Upper lobe of left lung (tissue), 6 donors: ENCODE measurements around the gene UFL1. TPM values are rescaled to one million over a fixed set of nuclear protein-coding genes. Genes with fewer than 3 reads are reported as not detected.
"Not testable (repeated sequence)": the region's sequence is repeated elsewhere in the genome, so short reads cannot be mapped to it uniquely, and the experiment has no call there.

ENCODE experiments used
- ATAC-seq, 2 donors: fragments of 200-7000 bp; cut with Tn5 transposase; one replicate each; pipeline ENCODE4 v1.9.1; 2022; ENCODE audit warnings: mild to moderate bottlenecking in 2 of 2, moderate library complexity in 2 of 2; ENCODE audit not compliant: low FRiP score in 2 of 2
- DNase-seq, 2 donors: peaks; one replicate each; pipeline ENCODE4 v3.0.0-alpha.2; 2019 to 2020
- H3K27ac ChIP-seq, 4 donors: fragments of 200-600 bp; sonication (generic); one replicate each; pipeline ENCODE4 v1.5.1; 2016 to 2019
- H3K27me3 ChIP-seq, 4 donors: fragments of 200-600 bp; sonication (generic); one replicate each; pipeline ENCODE4 v1.5.1; 2017 to 2019
- H3K36me3 ChIP-seq, 4 donors: fragments of 200-600 bp; sonication (generic); one replicate each; pipeline ENCODE4 v1.5.1; 2016 to 2019
- H3K4me1 ChIP-seq, 4 donors: fragments of 200-600 bp; sonication (generic); one replicate each; pipeline ENCODE4 v1.5.1; 2018 to 2019
- H3K4me3 ChIP-seq, 4 donors: fragments of 200-600 bp; sonication (generic); one replicate each; pipeline ENCODE4 v1.5.1; 2017 to 2019; ENCODE audit warnings: mild to moderate bottlenecking in 2 of 4, moderate library complexity in 1 of 4
- H3K9me3 ChIP-seq, 4 donors: fragments of 200-600 bp; sonication (generic); one replicate each; pipeline ENCODE4 v1.5.1; 2018 to 2019
- EP300 ChIP-seq, 4 donors: sonication (generic); formaldehyde crosslinking; IDR thresholded peaks; one replicate each; pipeline ENCODE4 v1.5.1; 2017; ENCODE audit warnings: antibody characterized with exemption in 4 of 4, control low read depth in 2 of 4
- POLR2A ChIP-seq, 4 donors: fragments of 450-650 bp; IDR thresholded peaks; one replicate each; pipeline ENCODE4 v1.5.1; 2016 to 2017; ENCODE audit warnings: antibody characterized with exemption in 4 of 4, mild to moderate bottlenecking in 2 of 4
- POLR2AphosphoS5 ChIP-seq, 2 donors: sonication (generic); formaldehyde crosslinking; IDR thresholded peaks; one replicate each; pipeline ENCODE4 v1.5.1; 2017; ENCODE audit warnings: antibody characterized with exemption in 2 of 2
- WGBS, 2 donors: methylation state at CpG; one replicate each; pipeline ENCODE4 v1.1.5; 2017 to 2018; 5-methylcytosine and 5-hydroxymethylcytosine counted together
- total RNA-seq, 6 donors: library from RNA; depleted of rRNA in 4 of 6; stranded (reverse); fragments of >200 nt in 4 of 6; gene quantifications; one replicate each; pipeline versions ENCODE4 v1.1.0 to v1.2.1, GENCODE V29; 2016 to 2021
- TF ChIP-seq, protein P1 (sequence below), 6 experiments: fragments of 450-650 bp in 4 of 6; fragments of 200-600 bp in 2 of 6; sonication (generic) in 2 of 6; IDR thresholded peaks; one replicate each; pipeline ENCODE4 v1.5.1; 2016 to 2019; ENCODE audit warnings: antibody characterized with exemption in 6 of 6
- donor health status: DM: no; HTN: no; CAD: no; lungs with moderate emphysema.
- donor health status: DM: no; HTN: yes; CAD: no; lungs with severe emphysema.

Gene UFL1
- total RNA-seq, 6 donors from 2014 or later: 5.9 to 37.5 (median 17.7) TPM

GRCh38 chr6:96542702-96543101, 21.1 kb downstream of the UFL1 start:
- DNase-seq: no peak
- Histone ChIP-seq H3K36me3 (peaks cover 8 to 82% (median 23%) of the 10 kb centered on the region in 4 donors), H3K27ac (no peak overlapping the region), H3K9me3 (no peaks in the 10 kb centered on the region), H3K27me3 (no peaks in the 10 kb centered on the region), H3K4me1 (no peaks in the 10 kb centered on the region), H3K4me3 (no peak overlapping the region)
- no peak for TF ChIP-seq EP300 (IDR thresholded peaks at IDR 0.05)
- no peak for TF ChIP-seq POLR2A (IDR thresholded peaks at IDR 0.05)
- TF ChIP-seq, protein P1, sequence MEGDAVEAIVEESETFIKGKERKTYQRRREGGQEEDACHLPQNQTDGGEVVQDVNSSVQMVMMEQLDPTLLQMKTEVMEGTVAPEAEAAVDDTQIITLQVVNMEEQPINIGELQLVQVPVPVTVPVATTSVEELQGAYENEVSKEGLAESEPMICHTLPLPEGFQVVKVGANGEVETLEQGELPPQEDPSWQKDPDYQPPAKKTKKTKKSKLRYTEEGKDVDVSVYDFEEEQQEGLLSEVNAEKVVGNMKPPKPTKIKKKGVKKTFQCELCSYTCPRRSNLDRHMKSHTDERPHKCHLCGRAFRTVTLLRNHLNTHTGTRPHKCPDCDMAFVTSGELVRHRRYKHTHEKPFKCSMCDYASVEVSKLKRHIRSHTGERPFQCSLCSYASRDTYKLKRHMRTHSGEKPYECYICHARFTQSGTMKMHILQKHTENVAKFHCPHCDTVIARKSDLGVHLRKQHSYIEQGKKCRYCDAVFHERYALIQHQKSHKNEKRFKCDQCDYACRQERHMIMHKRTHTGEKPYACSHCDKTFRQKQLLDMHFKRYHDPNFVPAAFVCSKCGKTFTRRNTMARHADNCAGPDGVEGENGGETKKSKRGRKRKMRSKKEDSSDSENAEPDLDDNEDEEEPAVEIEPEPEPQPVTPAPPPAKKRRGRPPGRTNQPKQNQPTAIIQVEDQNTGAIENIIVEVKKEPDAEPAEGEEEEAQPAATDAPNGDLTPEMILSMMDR (IDR thresholded peaks at IDR 0.05): no peak
- no peak for TF ChIP-seq POLR2AphosphoS5 (IDR thresholded peaks at IDR 0.05)
- no peak for ATAC-seq

DNA sequence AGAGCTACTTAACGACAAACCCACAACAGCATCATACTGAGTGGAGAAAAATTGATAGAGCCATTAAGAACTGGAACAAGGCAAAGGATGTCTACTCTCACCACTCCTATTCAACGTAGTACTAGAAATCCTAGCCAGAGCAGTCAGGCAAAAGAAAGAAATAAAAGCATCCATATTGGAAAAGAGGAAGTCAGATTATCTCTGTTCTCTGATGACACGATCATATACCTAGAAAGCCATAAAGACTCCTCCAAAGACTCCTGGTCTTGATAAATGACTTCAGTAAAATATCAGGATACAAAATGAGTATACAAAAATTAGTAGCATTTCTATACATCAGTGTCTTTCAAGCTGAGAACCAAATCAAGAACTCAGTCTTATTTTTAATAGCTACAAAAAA, 24.3 kb downstream of the UFL1 start:
- no peak overlapping the region for H3K4me3 ChIP-seq
- no peaks in the 10 kb centered on the region for H3K9me3 ChIP-seq
- no peak overlapping the region for H3K27ac ChIP-seq
- no peak for DNase-seq
- H3K36me3 ChIP-seq: peaks cover 1 to 83% (median 17%) of the 10 kb centered on the region in 4 donors
- TF ChIP-seq, protein P1 (IDR thresholded peaks at IDR 0.05): no peak
- TF ChIP-seq EP300 (IDR thresholded peaks at IDR 0.05) (no peak), POLR2AphosphoS5 (IDR thresholded peaks at IDR 0.05) (no peak), POLR2A (IDR thresholded peaks at IDR 0.05) (no peak)
- WGBS, 2 donors: 94 to 99% methylated on average over 3 of the region's 3 CpGs
- no peak for ATAC-seq
- no peaks in the 10 kb centered on the region for H3K4me1 ChIP-seq
- no peaks in the 10 kb centered on the region for H3K27me3 ChIP-seq

DNA sequence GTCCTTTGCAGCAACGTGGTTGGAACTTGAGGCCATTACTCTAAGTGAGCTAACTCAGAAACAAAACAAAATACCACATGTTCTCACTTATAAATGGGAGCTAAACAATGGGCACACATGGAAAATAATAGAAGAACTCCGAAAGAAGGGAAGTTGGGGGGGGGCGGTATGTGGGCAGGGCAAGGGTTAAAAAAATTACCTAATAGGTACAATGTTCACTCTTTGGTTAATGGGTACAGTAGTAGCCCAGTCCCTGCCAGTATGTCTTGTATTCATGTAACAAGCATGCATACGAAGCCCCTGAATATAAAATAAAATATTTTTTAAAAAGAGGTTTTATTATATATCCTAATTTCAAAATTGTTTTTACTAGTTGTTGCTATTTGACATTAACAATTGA, 26.0 kb downstream of the UFL1 start:
- DNase-seq (no peak), ATAC-seq (no peak)
- H3K4me1 ChIP-seq: no peaks in the 10 kb centered on the region
- no peaks in the 10 kb centered on the region for H3K27me3 ChIP-seq
- H3K4me3 ChIP-seq: no peak overlapping the region
- no peak overlapping the region for H3K27ac ChIP-seq
- no peaks in the 10 kb centered on the region for H3K9me3 ChIP-seq
- peaks cover 5 to 96% (median 22%) of the 10 kb centered on the region in 4 donors for H3K36me3 ChIP-seq
- WGBS, 2 donors: 94% methylated on average over 4 of the region's 4 CpGs
- TF ChIP-seq POLR2A (IDR thresholded peaks at IDR 0.05) (no peak), EP300 (IDR thresholded peaks at IDR 0.05) (no peak), POLR2AphosphoS5 (IDR thresholded peaks at IDR 0.05) (no peak)
- TF ChIP-seq, protein P1 (IDR thresholded peaks at IDR 0.05): no peak

DNA sequence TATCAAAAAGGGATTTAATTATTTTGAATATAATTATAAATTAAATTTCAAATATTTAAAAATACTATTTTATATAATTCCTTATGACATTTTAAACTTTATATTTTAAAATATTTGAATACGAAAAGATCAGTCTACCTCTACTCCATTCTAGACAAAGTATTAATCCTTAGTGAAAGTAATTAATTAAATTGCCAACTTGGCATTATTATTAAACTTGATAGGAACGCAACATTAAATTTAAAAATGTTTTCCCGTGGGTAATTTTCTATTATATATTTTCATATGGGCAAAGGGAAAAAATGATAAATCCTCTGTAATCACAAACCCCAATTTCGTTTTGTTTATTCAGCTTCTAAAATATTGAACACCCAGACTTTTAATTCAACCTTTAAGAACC, 33.0 kb downstream of the UFL1 start:
- no peak for ATAC-seq
- no peak overlapping the region for H3K4me3 ChIP-seq
- no peaks in the 10 kb centered on the region for H3K27me3 ChIP-seq
- WGBS, 2 donors: 97% methylated on average over 4 of the region's 4 CpGs
- peaks cover 9 to 65% (median 29%) of the 10 kb centered on the region in 4 donors for H3K36me3 ChIP-seq
- TF ChIP-seq POLR2A (IDR thresholded peaks at IDR 0.05): no peak
- no peak for TF ChIP-seq EP300 (IDR thresholded peaks at IDR 0.05)
- H3K9me3 ChIP-seq: no peaks in the 10 kb centered on the region
- H3K4me1 ChIP-seq: no peaks in the 10 kb centered on the region
- DNase-seq: no peak
- no peak overlapping the region for H3K27ac ChIP-seq

DNA sequence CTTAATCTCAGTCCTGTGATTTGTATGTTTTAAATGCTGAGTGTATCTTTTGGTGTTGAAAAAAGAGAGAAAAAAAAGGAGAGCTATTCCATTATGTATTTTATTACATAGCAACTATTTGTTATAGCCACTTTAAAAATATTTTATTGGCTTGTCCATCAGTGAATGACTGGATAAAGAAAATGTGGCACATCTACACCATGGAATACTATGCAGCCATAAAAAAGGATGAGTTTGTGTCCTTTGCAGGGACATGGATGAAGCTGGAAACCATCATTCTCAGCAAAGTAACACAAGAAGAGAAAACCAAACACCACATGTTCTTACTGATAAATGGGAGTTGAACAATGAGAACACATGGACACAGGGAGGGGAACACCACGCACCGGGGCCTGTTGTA, 38.1 kb downstream of the UFL1 start:
- not testable (repeated sequence) for ATAC-seq, H3K4me1 ChIP-seq, H3K27ac ChIP-seq, H3K27me3 ChIP-seq, H3K9me3 ChIP-seq, DNase-seq, H3K4me3 ChIP-seq
- WGBS, 2 donors: 96 to 100% methylated on average over 2 of the region's 2 CpGs
- H3K36me3 ChIP-seq: peaks cover 0 to 14% (median 2%) of the 10 kb centered on the region in 4 donors

GRCh38 chr6:96562886-96563285, 41.3 kb downstream of the UFL1 start, which contains the start of gene FHL5:
FHL5 (plus strand) TSS chr6:96563128; CDS start chr6:96603614, 40,486 bp downstream.
- Histone ChIP-seq H3K9me3 (no peaks in the 10 kb centered on the region), H3K27me3 (no peaks in the 10 kb centered on the region), H3K27ac (peak within 1 kb of the TSS in 1 of 4 donors; percentile 27), H3K4me1 (no peaks in the 10 kb centered on the region), H3K36me3 (no peaks in the 10 kb centered on the region), H3K4me3 (peak within 1 kb of the TSS in 3 of 4 donors; percentile 3 to 34 (median 14))
- DNase-seq: no peak
- no peak for ATAC-seq
- no peak for TF ChIP-seq EP300 (IDR thresholded peaks at IDR 0.05)
- no peak for TF ChIP-seq POLR2AphosphoS5 (IDR thresholded peaks at IDR 0.05)
- no peak for TF ChIP-seq POLR2A (IDR thresholded peaks at IDR 0.05)
- TF ChIP-seq, protein P1 (IDR thresholded peaks at IDR 0.05): no peak
- 17 to 21% methylated on average over 3 of the region's 3 CpGs for WGBS, 2 donors
